Endodermal cell (in vitro differentiated cells): Measurements from ENCODE around the gene DCLK1. TPM values are rescaled to one million over a fixed set of nuclear protein-coding genes. Genes with fewer than 3 reads are reported as not detected.
A peak's percentile ranks its signal among the peaks of the same experiment; 100 is the strongest.

Experiments
- DNase-seq: peaks from one replicate; pipeline ENCODE4 v3.0.0-alpha.2; 2017
- H3K27ac ChIP-seq: 2 replicates; pipeline ENCODE4 v1.5.1; 2013; ENCODE audit warnings: mild to moderate bottlenecking, low read depth, low read length, moderate library complexity
- H3K27me3 ChIP-seq: 2 replicates; pipeline ENCODE4 v1.6.1; 2013; ENCODE audit warnings: mild to moderate bottlenecking, low read length, moderate library complexity; ENCODE audit not compliant: insufficient read depth, control insufficient read depth, poor library complexity, severe bottlenecking
- H3K36me3 ChIP-seq: 2 replicates; pipeline ENCODE4 v1.7.0; 2013; ENCODE audit warnings: mild to moderate bottlenecking, low read length, moderate library complexity; ENCODE audit not compliant: control insufficient read depth, insufficient read depth
- H3K4me1 ChIP-seq: one replicate; pipeline ENCODE4 v1.7.0; 2013; ENCODE audit warnings: low read length; ENCODE audit not compliant: control insufficient read depth, insufficient read depth
- H3K4me3 ChIP-seq: 2 replicates; pipeline ENCODE4 v1.5.1; 2013; ENCODE audit warnings: mild to moderate bottlenecking, low read length, moderate library complexity
- H3K9ac ChIP-seq: 2 replicates; pipeline ENCODE4 v1.6.1; 2013; ENCODE audit warnings: mild to moderate bottlenecking, low read length, moderate library complexity; ENCODE audit not compliant: poor library complexity, severe bottlenecking; ENCODE audit errors: extremely low read depth
- H3K9me3 ChIP-seq: 2 replicates; pipeline ENCODE4 v1.6.1; 2013; ENCODE audit warnings: mild to moderate bottlenecking, low read length, moderate library complexity; ENCODE audit not compliant: control insufficient read depth
- H3K27ac Mint-ChIP-seq: 2 replicates; pipeline ENCODE4 v1.8.0; 2020; ENCODE audit warnings: mixed read lengths
- H3K27me3 Mint-ChIP-seq: 2 replicates; pipeline ENCODE4 v1.8.0; 2021; ENCODE audit warnings: mild to moderate bottlenecking, mixed read lengths; ENCODE audit not compliant: insufficient read depth
- H3K36me3 Mint-ChIP-seq: 2 replicates; pipeline ENCODE4 v1.8.0; 2020; ENCODE audit warnings: low read depth, mixed read lengths
- H3K4me1 Mint-ChIP-seq: 2 replicates; pipeline ENCODE4 v1.8.0; 2020; ENCODE audit warnings: mixed read lengths
- H3K4me3 Mint-ChIP-seq: 2 replicates; pipeline ENCODE4 v1.8.0; 2020; ENCODE audit warnings: mild to moderate bottlenecking, moderate library complexity, mixed read lengths
- H3K9me3 Mint-ChIP-seq: 2 replicates; pipeline ENCODE4 v1.8.0; 2020; ENCODE audit warnings: mild to moderate bottlenecking, mixed read lengths
- CTCF ChIP-seq: fragments of 200-600 bp; sonication (generic); conservative IDR thresholded peaks from 2 replicates; pipeline ENCODE4 v1.5.0; 2021; ENCODE audit warnings: antibody characterized with exemption, mild to moderate bottlenecking
- WGBS, 2 experiments: methylation state at CpG; one replicate each; pipeline versions ENCODE4 v1.1.5 to v1.1.7; 2013; ENCODE audit warnings: missing lambda C conversion rate in 2 of 2, mixed read lengths in 1 of 2; ENCODE audit not compliant: insufficient coverage in 1 of 2, insufficient read length in 1 of 2; 5-methylcytosine and 5-hydroxymethylcytosine counted together
- total RNA-seq, 2 donors: library from RNA; stranded (reverse); fragmentation: NEBNext Ultra II Directional in 1 of 2; extraction: Animal tissue kit (Norgen Biotek cat#: 25700) in 1 of 2; gene quantifications; 2 replicates in 1 of 2; 3 replicates in 1 of 2; pipeline ENCODE4 v1.2.1, GENCODE V29; 2021

The DCLK1 gene
- total RNA-seq, 2 donors from 2014 or later, result 3.0 to 32.8 TPM

- H3K36me3 Mint-ChIP-seq, result no peaks in the 10 kb centered on the region
- H3K4me1 Mint-ChIP-seq, result peaks cover 5% of the 10 kb centered on the region
- Histone ChIP-seq H3K9ac (no peak overlapping the region), H3K9me3 (peaks cover 4% of the 10 kb centered on the region), H3K4me1 (peaks cover 2% of the 10 kb centered on the region), H3K27me3 (no peaks in the 10 kb centered on the region), H3K27ac (no peak overlapping the region), H3K36me3 (no peaks in the 10 kb centered on the region), H3K4me3 (no peak overlapping the region)
- H3K27me3 Mint-ChIP-seq, result no peaks in the 10 kb centered on the region
- H3K4me3 Mint-ChIP-seq, result no peak overlapping the region
- DNase-seq, result no peak
- WGBS, 2 experiments, result 82 to 90% methylated on average over 6 to 8 of the region's 8 CpGs
- TF ChIP-seq CTCF, result no peak
- peaks cover 10% of the 10 kb centered on the region for H3K9me3 Mint-ChIP-seq
- H3K27ac Mint-ChIP-seq, result peak overlapping the region; percentile 10
Observed at GRCh38 chr13:36030670-36031331, 100.4 kb downstream of the DCLK1 start.

- no peak for TF ChIP-seq CTCF
- WGBS, 2 experiments, result 85 to 95% methylated on average over 4 to 5 of the region's 6 CpGs
- H3K27ac Mint-ChIP-seq, result no peak overlapping the region
- H3K4me1 ChIP-seq, result peaks cover 2% of the 10 kb centered on the region
- no peaks in the 10 kb centered on the region for H3K36me3 ChIP-seq
- H3K9ac ChIP-seq, result no peak overlapping the region
- H3K27ac ChIP-seq, result peak overlapping the region; percentile 35
- H3K36me3 Mint-ChIP-seq, result no peaks in the 10 kb centered on the region
- no peak overlapping the region for H3K4me3 ChIP-seq
- H3K9me3 ChIP-seq, result peaks cover 4% of the 10 kb centered on the region
- H3K4me1 Mint-ChIP-seq, result peaks cover 3% of the 10 kb centered on the region
- peaks cover 10% of the 10 kb centered on the region for H3K9me3 Mint-ChIP-seq
- no peaks in the 10 kb centered on the region for H3K27me3 Mint-ChIP-seq
- DNase-seq, result no peak
- H3K27me3 ChIP-seq, result no peaks in the 10 kb centered on the region
- H3K4me3 Mint-ChIP-seq, result no peak overlapping the region
Observed at GRCh38 chr13:36029166-36029565, 102.0 kb downstream of the DCLK1 start.

- Mint-ChIP-seq H3K36me3 (no peaks in the 10 kb centered on the region), H3K4me1 (peaks cover 3% of the 10 kb centered on the region), H3K27ac (peak overlapping the region; percentile 2), H3K4me3 (no peak overlapping the region), H3K9me3 (peaks cover 10% of the 10 kb centered on the region), H3K27me3 (no peaks in the 10 kb centered on the region)
- TF ChIP-seq CTCF, result no peak
- Histone ChIP-seq H3K4me1 (peaks cover 2% of the 10 kb centered on the region), H3K27me3 (no peaks in the 10 kb centered on the region), H3K9ac (no peak overlapping the region), H3K27ac (no peak overlapping the region), H3K9me3 (peaks cover 4% of the 10 kb centered on the region), H3K4me3 (no peak overlapping the region), H3K36me3 (no peaks in the 10 kb centered on the region)
- no peak for DNase-seq
- 78 to 92% methylated on average over 3 to 6 of the region's 6 CpGs for WGBS, 2 experiments
Observed at GRCh38 chr13:36028359-36029025, 102.7 kb downstream of the DCLK1 start.
